NCI-H446 (cell line): ENCODE results near the gene ECSCR.
"Not testable (repeated sequence)": the region's sequence is repeated elsewhere in the genome, so short reads cannot be mapped to it uniquely, and the experiment has no call there.

Source experiments
- DNase-seq, 2 experiments: peaks; one replicate each; lab custom pipeline; 2025; lab: John Stamatoyannopoulos, UW

ECSCR gene

GRCh38 chr5:139462586-139463276 lies at the start of gene ECSCR:
TSS of gene ECSCR (minus strand) at chr5:139462743. CDS start at chr5:139462670, 73 bp downstream.
- no peak for DNase-seq

DNA sequence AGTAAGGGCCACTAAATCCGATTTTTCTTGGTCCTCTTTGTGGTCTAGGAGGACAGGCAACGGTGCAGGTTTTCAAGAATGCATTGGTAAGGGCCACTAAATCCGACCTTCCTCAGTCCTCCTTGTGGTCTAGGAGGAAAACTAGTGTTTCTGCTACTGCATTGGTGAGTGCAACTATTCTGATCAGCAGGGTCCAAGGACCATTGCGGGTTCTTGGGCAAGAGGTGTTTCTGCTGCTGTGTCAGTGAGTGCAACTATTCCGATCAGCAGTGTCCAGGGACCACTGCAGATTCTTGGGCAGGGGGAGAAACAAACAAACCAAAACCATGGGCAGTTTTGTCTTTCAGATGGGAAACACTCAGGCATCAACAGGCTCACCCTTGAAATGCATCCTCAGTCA lies 42.2 kb upstream of the ECSCR start:
- not testable (repeated sequence) for DNase-seq

GRCh38 chr5:139503879-139504278 lies 41.3 kb upstream of the ECSCR start:
- DNase-seq = not testable (repeated sequence)

- not testable (repeated sequence) for DNase-seq
These were observed 40.7 kb upstream of the ECSCR start for GRCh38 chr5:139503036-139503817.

DNA sequence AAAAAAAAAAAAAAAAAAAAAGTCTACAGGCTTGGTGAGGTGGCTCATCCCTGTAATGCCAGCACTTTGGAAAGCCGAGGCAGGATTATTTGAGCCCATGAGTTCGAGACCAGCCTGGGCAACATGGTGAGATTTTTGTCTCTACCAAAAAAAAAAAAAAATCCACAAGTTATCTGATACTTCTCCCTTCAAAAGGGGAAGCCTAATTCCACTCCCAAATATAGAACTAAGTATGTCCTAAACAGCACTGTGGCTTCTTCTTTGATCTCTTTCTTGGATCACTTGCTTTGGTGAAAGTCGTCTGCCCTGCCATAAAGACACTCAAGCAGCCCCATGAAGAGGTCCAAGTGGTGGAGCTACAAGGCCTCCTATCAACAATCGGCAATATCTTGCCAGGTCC lies 38.8 kb upstream of the ECSCR start:
- no peak for DNase-seq

DNA sequence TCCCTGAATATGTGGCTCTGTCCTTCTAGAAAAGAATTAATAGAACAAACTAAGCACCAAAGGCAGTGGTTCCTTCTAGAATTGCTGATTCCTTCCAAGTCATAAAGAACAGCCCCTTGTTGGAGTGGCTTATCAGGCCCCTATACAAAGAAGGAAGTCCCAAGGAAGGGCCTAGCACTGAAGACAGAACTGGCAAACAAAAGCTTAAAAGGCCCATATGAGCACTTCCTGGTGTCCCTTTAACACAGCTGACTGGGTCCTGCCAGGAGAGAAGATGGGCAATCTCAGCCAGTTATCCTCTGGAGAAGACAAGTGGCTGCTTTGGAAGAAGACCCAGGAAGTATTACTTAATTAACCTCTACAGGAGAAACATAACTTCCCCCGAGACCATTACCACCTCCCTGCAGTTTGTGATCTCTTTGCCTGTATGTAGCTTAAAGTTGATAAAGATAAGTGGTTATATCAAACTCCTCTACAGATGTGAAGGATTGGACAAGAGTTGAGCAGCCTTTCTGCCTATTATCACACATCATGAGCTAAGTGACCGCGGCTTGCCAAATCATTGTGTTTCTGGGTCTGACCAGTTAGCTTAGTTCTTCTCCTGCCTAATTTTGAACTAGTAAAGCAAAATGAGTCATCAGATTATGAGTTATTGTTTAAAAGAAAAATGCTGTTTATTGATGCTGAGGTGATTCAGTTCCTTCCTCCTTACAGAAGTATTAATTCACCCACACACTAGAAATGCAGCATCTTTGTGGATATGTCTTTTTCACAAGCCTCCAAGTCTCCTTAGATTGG lies 33.3 kb upstream of the ECSCR start:
- DNase-seq = no peak

DNA sequence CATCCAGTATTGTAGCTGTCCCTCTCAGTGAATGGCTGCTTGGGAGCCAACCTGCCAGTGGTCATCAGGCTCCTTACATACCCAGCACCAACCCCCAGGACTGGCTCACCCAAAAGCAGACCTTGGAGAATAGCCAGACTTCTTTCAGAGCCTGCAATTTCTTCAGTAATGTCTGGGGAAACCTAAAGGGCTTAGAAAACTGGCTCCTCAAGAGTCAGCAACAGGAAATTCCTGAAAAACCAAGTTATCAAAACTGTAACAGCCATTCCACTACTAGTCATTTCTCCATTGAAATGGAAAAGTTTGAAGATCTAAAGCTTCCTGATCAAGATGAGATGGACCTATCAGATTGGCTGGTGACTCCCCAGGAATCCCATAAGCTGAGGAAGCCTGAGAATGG lies 32.3 kb upstream of the ECSCR start:
- no peak for DNase-seq

- no peak for DNase-seq
These were observed 31.7 kb upstream of the ECSCR start for GRCh38 chr5:139494256-139494655.

GRCh38 chr5:139492700-139493192 lies 30.2 kb upstream of the ECSCR start:
- DNase-seq = no peak

GRCh38 chr5:139488260-139488659 lies 25.7 kb upstream of the ECSCR start:
- DNase-seq = no peak

DNA sequence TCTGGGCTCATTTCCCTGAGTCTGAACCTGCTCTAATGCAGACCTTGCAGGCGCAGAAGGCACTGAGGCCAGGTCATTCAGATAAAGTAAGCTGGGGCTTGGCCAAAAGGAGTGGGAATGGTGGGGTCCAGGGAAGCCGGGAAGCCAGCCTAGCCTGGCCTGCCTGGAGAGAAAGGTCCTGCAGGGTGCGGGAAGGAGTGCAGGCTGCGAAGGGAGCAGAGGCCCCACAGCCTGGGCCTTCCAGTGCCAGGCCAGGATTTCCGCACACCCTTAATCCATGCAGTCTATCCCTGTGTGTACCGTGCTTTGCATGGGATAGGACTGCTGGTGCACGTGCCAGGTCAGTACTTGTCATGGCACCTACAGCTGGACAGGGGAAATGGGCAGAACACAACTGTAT lies 23.7 kb upstream of the ECSCR start:
- DNase-seq = no peak

GRCh38 chr5:139482890-139483208 lies 20.3 kb upstream of the ECSCR start:
- DNase-seq = not testable (repeated sequence)

GRCh38 chr5:139482050-139482889 lies 19.7 kb upstream of the ECSCR start, which contains the start of gene STING1:
TSS of gene STING1 (minus strand) at chr5:139482758. CDS start at chr5:139481704, 1,054 bp downstream.
- DNase-seq = peak in 1 of 2 experiments; percentile 10

- DNase-seq = no peak
These were observed 19.1 kb upstream of the ECSCR start for GRCh38 chr5:139481580-139482049.

- no peak for DNase-seq
These were observed 18.6 kb upstream of the ECSCR start for GRCh38 chr5:139481122-139481533.

DNA sequence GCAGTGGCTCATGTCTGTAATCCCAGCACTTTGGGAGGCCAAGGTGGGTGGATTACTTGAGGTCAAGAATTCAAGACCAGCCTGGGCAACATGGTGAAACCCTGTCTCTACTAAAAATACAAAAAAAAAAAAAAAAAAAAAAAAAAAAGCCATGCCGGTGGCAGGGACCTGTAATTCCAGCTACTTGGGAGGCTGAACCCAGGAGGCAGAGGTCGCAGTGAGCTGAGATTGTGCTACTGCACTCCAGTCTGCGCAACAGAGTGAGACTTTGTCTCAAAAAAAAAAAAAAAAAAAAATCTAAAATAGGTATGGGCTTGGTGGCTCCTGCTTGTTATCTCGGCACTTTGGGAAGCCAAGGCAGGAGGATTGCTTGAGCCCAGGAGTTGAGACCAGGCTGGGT lies 17.2 kb upstream of the ECSCR start:
- not testable (repeated sequence) for DNase-seq

DNA sequence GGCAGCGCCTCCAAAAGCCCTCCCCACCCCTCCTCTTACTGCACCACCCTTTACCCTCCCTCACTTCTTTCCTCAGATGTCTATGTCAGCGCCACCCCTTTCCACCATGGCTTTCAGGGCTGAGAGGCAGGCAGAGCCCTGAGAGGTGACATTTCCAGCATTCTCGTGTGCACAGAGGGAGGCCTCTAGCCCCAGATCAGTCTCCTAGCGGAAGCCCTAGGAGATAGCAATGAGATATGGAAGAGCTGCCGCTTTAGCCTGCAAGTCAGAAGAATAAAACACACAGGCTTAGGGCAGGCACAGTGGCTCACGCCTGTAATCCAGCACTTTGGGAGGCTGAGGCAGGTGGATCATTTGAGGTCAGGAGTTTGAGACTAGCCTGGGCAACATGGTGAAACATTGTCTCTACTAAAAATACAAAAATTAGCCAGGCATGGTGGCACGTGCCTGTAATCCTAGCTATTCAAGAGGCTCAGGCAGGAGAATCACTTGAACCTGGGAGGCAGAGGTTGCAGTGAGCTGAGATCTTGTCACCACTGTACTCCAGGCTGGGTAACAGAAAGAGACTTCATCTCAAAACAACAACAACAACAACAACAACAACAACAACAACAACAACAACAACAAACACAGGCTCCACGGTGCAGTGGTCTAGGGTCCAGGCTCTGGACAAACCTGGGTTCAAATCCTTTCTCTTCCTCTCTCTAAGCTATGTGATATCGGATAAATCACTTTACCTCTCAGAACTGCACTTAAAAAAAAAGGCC lies 16.3 kb upstream of the ECSCR start:
- not testable (repeated sequence) for DNase-seq

DNA sequence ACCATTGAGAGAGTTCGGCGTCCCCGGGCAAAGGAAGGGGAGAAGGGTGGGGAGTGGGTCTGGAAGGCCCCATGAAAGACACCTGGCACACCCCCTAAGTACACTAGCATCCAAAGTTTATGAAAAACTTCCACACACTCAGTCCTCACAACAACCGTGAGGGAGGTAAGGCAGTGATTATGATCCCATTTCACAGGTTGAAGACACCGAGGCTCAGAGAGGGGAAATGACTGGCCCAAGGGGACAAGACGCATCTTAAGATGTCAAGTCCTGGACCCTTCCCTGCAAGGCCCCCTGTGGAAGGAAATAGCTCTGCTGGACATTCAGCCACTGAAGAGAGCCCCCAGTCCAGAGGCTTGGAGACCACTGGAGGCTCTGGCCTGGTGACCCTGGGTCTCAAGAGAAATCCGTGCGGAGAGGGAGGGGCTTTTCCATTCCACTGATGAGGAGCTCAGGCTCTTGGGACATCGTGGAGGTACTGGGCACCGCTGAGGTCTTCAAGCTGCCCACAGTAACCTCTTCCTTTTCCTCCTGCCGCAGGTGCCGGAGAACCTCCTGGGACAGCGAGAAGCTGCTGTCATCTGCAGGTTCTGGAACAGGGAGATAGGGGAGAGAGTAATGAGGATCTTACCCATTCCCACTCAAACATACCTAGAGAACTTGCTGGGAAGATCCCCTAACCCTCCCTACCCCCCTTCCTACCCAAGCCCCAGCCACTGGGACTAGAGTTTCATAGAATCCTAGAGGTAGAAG lies 13.5 kb upstream of the ECSCR start:
- no peak for DNase-seq

DNA sequence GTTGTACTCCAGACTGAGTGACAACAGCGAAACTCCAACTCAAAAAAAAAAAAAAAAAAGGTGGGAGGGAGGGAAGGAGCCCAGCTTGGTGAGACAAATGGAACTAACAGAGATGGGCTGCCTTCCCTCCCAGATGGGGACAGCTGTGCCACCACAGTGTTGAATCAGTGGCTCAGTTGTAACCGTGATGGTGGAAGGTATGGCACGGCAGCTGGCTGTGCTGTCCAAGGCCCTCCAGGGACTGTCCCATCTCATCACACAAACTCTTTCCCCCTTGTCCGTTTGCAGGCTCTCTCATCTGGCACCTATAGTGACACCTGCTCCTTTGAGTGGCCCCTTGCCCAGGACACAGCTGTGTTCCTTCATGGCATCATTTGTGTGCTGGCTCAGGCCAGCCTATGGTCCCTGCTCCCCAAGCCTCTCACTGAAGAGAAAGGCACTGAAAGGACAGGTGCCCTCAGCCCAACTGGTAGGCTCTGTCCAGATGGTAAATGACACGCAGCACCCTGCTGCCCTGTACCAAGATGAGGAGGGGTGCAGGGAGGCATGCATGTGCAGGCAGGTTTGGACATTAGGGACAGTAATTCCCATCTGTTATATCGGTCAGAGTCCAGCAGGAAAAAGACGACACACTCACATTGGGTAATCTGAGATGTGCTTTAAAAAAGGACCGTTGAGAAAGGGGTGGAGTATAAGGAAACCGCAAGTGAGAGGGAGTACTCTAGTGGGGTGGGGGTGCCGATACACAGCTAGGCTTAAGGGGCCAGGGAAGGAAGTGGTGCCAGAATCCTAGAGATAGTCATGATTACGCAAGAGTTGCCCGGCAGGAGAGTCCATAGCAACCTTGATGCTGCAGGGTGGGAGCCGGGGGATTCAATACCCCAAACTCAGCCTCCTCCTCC lies 12.6 kb upstream of the ECSCR start:
- DNase-seq = no peak
